Measurements from ENCODE around the gene SLC2A4RG.

Gene SLC2A4RG

GRCh38 chr20:63700199-63701050 is 39.2 kb upstream of the SLC2A4RG start:
- Histone ChIP-seq H3K27ac (ENCODE audit: low read depth in 2 of 2, low read length in 2 of 2) (no peak overlapping the region), H3K9ac (ENCODE audit: low read depth in 1 of 2, low read length in 2 of 2) (no peak overlapping the region), H3K36me3 (ENCODE audit: control insufficient read depth in 2 of 2, insufficient read depth in 2 of 2, low read length in 2 of 2) (peaks cover 14 to 20% of the 10 kb centered on the region in 2 donors)

DNA sequence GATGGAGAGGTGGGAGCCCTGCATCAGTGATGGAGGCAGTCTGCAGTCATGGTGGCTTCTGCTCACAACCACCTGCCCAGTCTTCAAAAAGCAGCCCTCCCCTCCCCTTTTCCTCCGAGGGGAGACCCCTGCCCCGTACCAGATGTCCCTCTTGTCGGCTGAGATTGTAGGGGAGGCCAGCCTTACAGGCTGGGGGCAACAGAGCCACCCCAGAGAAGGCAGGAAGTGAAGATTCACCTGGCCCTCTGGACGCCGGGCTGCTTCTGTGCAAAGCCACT is 38.6 kb upstream of the SLC2A4RG start:
- Histone ChIP-seq H3K36me3 (ENCODE audit: control insufficient read depth in 2 of 2, insufficient read depth in 2 of 2, low read length in 2 of 2) (peaks cover 19 to 25% of the 10 kb centered on the region in 2 donors), H3K4me1 (ENCODE audit: control insufficient read depth in 2 of 2, insufficient read depth in 2 of 2, low read length in 2 of 2) (peaks cover 12 to 14% of the 10 kb centered on the region in 2 donors)

More at GRCh38 chr20:63700199-63701050, 39.2 kb upstream of the SLC2A4RG start:
- Histone ChIP-seq H3K9me3 (ENCODE audit: control insufficient read depth in 2 of 2, low read length in 2 of 2) (no peaks in the 10 kb centered on the region), H3K4me1 (ENCODE audit: control insufficient read depth in 2 of 2, insufficient read depth in 2 of 2, low read length in 2 of 2) (peaks cover 11 to 13% of the 10 kb centered on the region in 2 donors), H3K27me3 (ENCODE audit: control insufficient read depth in 2 of 2, insufficient read depth in 2 of 2, low read length in 2 of 2) (no peaks in the 10 kb centered on the region), H3K4me3 (ENCODE audit: low read length in 2 of 2) (no peak overlapping the region)

GRCh38 chr20:63701329-63702035 is 38.1 kb upstream of the SLC2A4RG start:
- no peaks in the 10 kb centered on the region for H3K9me3 ChIP-seq (ENCODE audit: control insufficient read depth in 2 of 2, low read length in 2 of 2)
- H3K9ac ChIP-seq (ENCODE audit: low read depth in 1 of 2, low read length in 2 of 2) = no peak overlapping the region
- peaks cover 15 to 16% of the 10 kb centered on the region in 2 donors for H3K4me1 ChIP-seq (ENCODE audit: control insufficient read depth in 2 of 2, insufficient read depth in 2 of 2, low read length in 2 of 2)
- peaks cover 23 to 30% of the 10 kb centered on the region in 2 donors for H3K36me3 ChIP-seq (ENCODE audit: control insufficient read depth in 2 of 2, insufficient read depth in 2 of 2, low read length in 2 of 2)
- no peak overlapping the region for H3K4me3 ChIP-seq (ENCODE audit: low read length in 2 of 2)
- no peaks in the 10 kb centered on the region for H3K27me3 ChIP-seq (ENCODE audit: control insufficient read depth in 2 of 2, insufficient read depth in 2 of 2, low read length in 2 of 2)
- H3K27ac ChIP-seq (ENCODE audit: low read depth in 2 of 2, low read length in 2 of 2) = no peak overlapping the region

More for the DNA sequence above, 38.6 kb upstream of the SLC2A4RG start:
- no peak overlapping the region for H3K4me3 ChIP-seq (ENCODE audit: low read length in 2 of 2)
- H3K9ac ChIP-seq (ENCODE audit: low read depth in 1 of 2, low read length in 2 of 2) = no peak overlapping the region
- H3K27me3 ChIP-seq (ENCODE audit: control insufficient read depth in 2 of 2, insufficient read depth in 2 of 2, low read length in 2 of 2) = no peaks in the 10 kb centered on the region
- no peak overlapping the region for H3K27ac ChIP-seq (ENCODE audit: low read depth in 2 of 2, low read length in 2 of 2)
- H3K9me3 ChIP-seq (ENCODE audit: control insufficient read depth in 2 of 2, low read length in 2 of 2) = no peaks in the 10 kb centered on the region

DNA sequence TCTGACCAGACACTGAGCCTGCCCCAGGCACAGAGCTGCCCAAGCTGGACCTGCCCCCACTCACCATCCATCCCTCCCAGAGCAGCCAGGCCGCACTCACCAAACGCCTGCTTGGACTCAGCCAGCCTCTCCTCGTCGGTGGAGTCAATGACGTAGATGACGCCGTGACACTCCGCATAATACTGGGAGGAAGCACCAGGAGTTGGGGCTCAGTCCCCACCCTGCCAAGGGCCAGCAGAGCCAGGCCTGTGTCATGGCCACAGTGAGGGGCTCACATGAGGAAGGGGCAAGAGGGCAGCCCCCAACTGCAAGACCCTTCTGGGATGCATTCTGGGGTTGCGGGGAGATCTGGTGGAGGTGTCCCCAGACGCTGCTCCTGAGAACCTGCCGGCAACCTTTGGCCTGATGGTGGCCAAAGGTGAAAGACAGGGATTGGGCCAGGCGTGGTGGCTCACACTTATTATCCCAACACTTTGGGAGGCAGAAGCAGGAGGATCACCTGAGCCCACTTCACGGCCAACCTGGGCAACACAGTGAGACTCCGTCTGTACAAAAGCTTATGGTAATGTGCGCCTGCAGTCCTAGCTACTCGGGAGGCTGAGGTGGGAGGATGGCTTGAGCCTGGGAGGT is 37.4 kb upstream of the SLC2A4RG start:
- no peaks in the 10 kb centered on the region for H3K27me3 ChIP-seq (ENCODE audit: control insufficient read depth in 2 of 2, insufficient read depth in 2 of 2, low read length in 2 of 2)
- no peak overlapping the region for H3K4me3 ChIP-seq (ENCODE audit: low read length in 2 of 2)
- peaks cover 23 to 31% of the 10 kb centered on the region in 2 donors for H3K36me3 ChIP-seq (ENCODE audit: control insufficient read depth in 2 of 2, insufficient read depth in 2 of 2, low read length in 2 of 2)
- H3K9me3 ChIP-seq (ENCODE audit: control insufficient read depth in 2 of 2, low read length in 2 of 2) = no peaks in the 10 kb centered on the region
- peaks cover 15 to 16% of the 10 kb centered on the region in 2 donors for H3K4me1 ChIP-seq (ENCODE audit: control insufficient read depth in 2 of 2, insufficient read depth in 2 of 2, low read length in 2 of 2)
- no peak overlapping the region for H3K27ac ChIP-seq (ENCODE audit: low read depth in 2 of 2, low read length in 2 of 2)
- no peak overlapping the region for H3K9ac ChIP-seq (ENCODE audit: low read depth in 1 of 2, low read length in 2 of 2)

DNA sequence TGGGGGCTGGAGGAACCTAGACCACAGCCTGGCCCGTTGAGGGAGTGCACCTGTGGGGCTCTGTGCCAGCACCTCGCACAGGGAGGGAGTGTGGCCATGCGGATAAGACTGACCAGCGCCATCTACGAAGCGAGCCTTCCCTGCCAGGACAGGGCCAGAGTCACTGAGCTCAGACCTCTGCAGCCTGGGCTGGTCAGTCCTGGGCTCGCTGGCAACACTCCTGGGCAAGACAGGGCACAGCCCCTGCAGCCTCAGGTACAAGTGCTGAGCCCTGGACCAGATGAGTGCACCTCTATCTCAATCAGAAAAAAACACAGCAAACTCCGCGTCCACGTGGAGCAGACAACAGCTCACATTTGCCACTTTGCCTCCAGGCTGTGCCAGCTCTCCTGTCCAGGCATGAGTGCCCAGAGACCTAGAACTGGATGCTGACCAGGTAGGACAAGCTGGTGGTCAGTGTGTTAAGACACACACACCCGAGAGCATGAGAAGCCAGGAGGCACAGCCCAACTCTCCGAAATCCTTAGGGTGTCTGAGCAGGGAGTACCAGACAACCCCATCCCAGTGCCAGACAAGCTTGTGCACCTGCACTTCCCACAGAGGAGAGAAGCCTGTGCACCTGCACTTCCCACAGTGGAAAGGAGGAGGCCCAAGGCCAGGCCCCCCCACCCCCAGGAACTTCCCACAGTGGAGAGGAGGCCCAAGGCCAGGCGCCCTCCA is 36.7 kb upstream of the SLC2A4RG start:
- H3K27ac ChIP-seq (ENCODE audit: low read depth in 2 of 2, low read length in 2 of 2) = no peak overlapping the region
- no peak overlapping the region for H3K4me3 ChIP-seq (ENCODE audit: low read length in 2 of 2)
- no peaks in the 10 kb centered on the region for H3K27me3 ChIP-seq (ENCODE audit: control insufficient read depth in 2 of 2, insufficient read depth in 2 of 2, low read length in 2 of 2)
- H3K9ac ChIP-seq (ENCODE audit: low read depth in 1 of 2, low read length in 2 of 2) = no peak overlapping the region
- peaks cover 23 to 31% of the 10 kb centered on the region in 2 donors for H3K36me3 ChIP-seq (ENCODE audit: control insufficient read depth in 2 of 2, insufficient read depth in 2 of 2, low read length in 2 of 2)
- no peaks in the 10 kb centered on the region for H3K9me3 ChIP-seq (ENCODE audit: control insufficient read depth in 2 of 2, low read length in 2 of 2)
- H3K4me1 ChIP-seq (ENCODE audit: control insufficient read depth in 2 of 2, insufficient read depth in 2 of 2, low read length in 2 of 2) = peaks cover 12 to 14% of the 10 kb centered on the region in 2 donors

DNA sequence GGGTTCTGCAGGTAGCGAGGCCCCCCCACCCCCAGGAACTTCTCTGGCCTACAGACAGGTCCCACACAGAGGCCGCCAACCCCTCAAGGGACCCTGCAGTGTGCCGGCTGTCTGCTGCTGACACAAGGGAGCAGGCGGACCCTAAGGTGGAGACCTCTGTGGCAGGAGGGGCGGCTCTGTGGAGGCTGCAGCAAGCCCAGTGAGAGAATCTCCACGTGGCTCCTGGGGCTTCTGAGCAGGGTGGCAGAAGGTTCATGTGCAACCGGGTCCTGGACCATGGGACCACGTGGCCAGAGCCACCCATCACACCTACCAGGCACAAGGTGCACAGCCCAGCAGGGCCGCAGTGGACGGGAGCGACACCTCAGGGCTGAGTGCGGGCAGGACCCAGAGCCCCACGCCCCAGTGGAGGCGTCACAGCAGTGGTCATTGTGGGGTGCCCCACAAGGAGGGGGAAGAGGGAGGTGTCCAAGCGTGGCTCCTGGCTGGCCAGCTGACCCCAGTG is 36.1 kb upstream of the SLC2A4RG start:
- Histone ChIP-seq H3K9me3 (ENCODE audit: control insufficient read depth in 2 of 2, low read length in 2 of 2) (no peaks in the 10 kb centered on the region), H3K36me3 (ENCODE audit: control insufficient read depth in 2 of 2, insufficient read depth in 2 of 2, low read length in 2 of 2) (peaks cover 23 to 31% of the 10 kb centered on the region in 2 donors), H3K4me1 (ENCODE audit: control insufficient read depth in 2 of 2, insufficient read depth in 2 of 2, low read length in 2 of 2) (peaks cover 14 to 15% of the 10 kb centered on the region in 2 donors), H3K9ac (ENCODE audit: low read depth in 1 of 2, low read length in 2 of 2) (no peak overlapping the region), H3K27me3 (ENCODE audit: control insufficient read depth in 2 of 2, insufficient read depth in 2 of 2, low read length in 2 of 2) (no peaks in the 10 kb centered on the region), H3K27ac (ENCODE audit: low read depth in 2 of 2, low read length in 2 of 2) (no peak overlapping the region), H3K4me3 (ENCODE audit: low read length in 2 of 2) (no peak overlapping the region)

GRCh38 chr20:63703976-63704748 is 35.4 kb upstream of the SLC2A4RG start:
- Histone ChIP-seq H3K4me1 (ENCODE audit: control insufficient read depth in 2 of 2, insufficient read depth in 2 of 2, low read length in 2 of 2) (peaks cover 21 to 22% of the 10 kb centered on the region in 2 donors), H3K27me3 (ENCODE audit: control insufficient read depth in 2 of 2, insufficient read depth in 2 of 2, low read length in 2 of 2) (no peaks in the 10 kb centered on the region), H3K36me3 (ENCODE audit: control insufficient read depth in 2 of 2, insufficient read depth in 2 of 2, low read length in 2 of 2) (peaks cover 23 to 31% of the 10 kb centered on the region in 2 donors), H3K27ac (ENCODE audit: low read depth in 2 of 2, low read length in 2 of 2) (no peak overlapping the region), H3K4me3 (ENCODE audit: low read length in 2 of 2) (no peak overlapping the region), H3K9me3 (ENCODE audit: control insufficient read depth in 2 of 2, low read length in 2 of 2) (no peaks in the 10 kb centered on the region), H3K9ac (ENCODE audit: low read depth in 1 of 2, low read length in 2 of 2) (no peak overlapping the region)

DNA sequence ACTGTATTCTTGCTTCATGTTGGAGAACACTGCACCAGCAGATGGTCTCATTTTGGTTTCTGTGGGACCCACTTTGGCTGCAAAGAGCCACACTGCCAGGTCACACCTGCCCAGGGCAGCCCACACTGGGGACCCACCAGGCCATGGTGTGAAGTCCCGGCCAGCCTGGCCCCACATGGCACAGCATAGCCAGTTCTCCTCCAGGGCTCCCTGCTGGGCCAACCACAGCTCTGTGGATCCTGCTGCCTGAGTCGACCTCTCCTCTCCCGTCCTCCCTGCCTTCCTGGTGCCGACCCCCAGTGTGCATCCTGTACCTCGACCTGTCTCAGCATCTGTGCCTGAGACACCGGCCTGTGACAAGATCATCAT is 34.8 kb upstream of the SLC2A4RG start:
- H3K4me3 ChIP-seq (ENCODE audit: low read length in 2 of 2) = no peak overlapping the region
- H3K27me3 ChIP-seq (ENCODE audit: control insufficient read depth in 2 of 2, insufficient read depth in 2 of 2, low read length in 2 of 2) = no peaks in the 10 kb centered on the region
- H3K4me1 ChIP-seq (ENCODE audit: control insufficient read depth in 2 of 2, insufficient read depth in 2 of 2, low read length in 2 of 2) = peaks cover 21 to 23% of the 10 kb centered on the region in 2 donors
- no peak overlapping the region for H3K27ac ChIP-seq (ENCODE audit: low read depth in 2 of 2, low read length in 2 of 2)
- H3K9ac ChIP-seq (ENCODE audit: low read depth in 1 of 2, low read length in 2 of 2) = no peak overlapping the region
- no peaks in the 10 kb centered on the region for H3K9me3 ChIP-seq (ENCODE audit: control insufficient read depth in 2 of 2, low read length in 2 of 2)
- peaks cover 23 to 31% of the 10 kb centered on the region in 2 donors for H3K36me3 ChIP-seq (ENCODE audit: control insufficient read depth in 2 of 2, insufficient read depth in 2 of 2, low read length in 2 of 2)
